DMS153 treated with DMSO at 0.1 percent for 48 hours (cell line): ENCODE results near the gene OR13J1.
A peak's percentile ranks its signal among the peaks of the same experiment; 100 is the strongest.
"Not testable (repeated sequence)": the region's sequence is repeated elsewhere in the genome, so short reads cannot be mapped to it uniquely, and the experiment has no call there.

Experiments used
- DNase-seq: peaks from one replicate; lab custom pipeline; 2025; ENCODE audit not compliant: unreplicated experiment; lab: John Stamatoyannopoulos, UW

Gene OR13J1, protein sequence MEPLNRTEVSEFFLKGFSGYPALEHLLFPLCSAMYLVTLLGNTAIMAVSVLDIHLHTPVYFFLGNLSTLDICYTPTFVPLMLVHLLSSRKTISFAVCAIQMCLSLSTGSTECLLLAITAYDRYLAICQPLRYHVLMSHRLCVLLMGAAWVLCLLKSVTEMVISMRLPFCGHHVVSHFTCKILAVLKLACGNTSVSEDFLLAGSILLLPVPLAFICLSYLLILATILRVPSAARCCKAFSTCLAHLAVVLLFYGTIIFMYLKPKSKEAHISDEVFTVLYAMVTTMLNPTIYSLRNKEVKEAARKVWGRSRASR

DNA sequence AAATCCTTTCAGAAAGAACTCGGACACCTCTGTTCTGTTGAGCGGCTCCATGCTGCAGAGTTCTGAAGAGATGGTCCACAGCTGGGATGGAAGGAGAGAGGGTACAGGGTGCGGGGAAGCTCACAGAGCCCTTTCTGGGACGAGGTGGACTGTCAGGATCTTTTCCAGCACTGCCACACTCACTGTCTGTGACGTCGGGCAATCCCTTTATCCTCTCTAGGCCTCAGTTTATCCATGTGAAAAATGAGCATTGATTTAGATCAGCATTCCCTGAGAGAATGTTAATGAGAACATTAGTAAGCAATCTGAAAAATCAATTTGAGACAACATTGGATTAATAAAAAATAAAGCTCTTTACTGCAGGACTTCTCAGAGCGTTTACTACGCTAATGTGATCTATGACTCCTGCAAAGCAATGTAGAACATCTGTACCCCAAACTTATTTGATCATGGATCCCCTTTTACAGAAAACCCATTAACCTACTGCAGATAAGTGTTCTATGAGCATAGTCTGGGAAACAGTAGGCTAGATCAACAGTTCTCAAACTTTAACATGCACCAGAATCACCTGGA lies at the start of gene OR13J1:
TSS of gene OR13J1 (minus strand) at position 51 of the 573 bp plus-strand sequence. CDS start at position 51, 0 bp downstream.
- DNase-seq, result no peak

DNA sequence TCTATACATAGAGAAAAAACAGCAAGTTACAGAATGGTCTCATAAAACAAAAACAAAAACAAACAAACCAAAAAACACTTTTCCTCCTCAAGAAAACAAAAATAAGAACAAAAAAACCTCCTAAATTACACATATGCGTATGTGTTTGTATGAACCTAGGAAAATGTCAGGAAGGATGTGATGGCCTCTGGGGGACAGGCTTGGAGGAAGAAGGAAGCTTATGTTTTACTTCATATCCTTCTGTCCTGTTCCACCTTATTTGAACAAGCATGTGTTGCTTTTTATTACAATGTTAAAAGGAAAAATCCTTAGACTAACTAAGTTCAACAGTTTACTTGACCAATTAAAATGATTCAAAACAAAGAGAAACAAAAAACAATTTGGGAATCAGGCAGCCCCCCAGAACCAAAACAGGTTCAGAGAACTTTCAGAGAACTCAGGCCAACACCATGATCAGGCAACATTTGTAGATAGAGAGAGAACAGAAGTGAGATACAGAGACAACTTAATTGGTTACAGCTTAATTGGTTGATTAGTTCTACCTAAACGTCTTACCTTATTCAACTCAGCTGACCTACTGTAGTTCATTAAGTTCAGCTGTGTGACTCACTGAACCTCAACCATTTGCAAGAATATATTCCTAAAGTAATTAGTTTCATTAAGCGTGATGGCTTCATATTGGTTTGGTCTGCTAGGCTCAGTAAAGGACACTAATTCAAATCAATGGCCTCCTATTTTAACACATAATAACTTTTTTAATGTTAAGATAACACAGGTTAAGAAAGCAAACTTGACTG lies 49.2 kb upstream of the OR13J1 start:
- no peak for DNase-seq

DNA sequence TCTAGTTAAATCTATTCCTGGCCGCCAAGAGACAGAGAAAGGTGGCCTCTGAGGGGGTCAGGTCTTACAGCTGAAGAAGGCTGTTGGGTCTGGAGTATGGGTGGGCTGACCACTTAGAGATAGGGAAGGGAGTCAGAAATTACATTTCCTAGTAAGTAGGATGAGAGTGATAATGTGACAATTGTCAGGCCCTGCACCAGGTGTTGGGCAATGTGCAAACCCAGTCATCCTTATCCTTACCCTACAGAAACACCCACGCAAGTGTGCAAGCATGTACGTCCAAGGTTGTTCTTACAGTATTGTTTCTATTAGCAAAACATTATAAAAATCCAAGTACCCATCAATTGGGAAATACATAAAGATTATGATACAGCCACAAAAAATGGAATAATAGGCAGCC lies 48.6 kb upstream of the OR13J1 start:
- no peak for DNase-seq

DNA sequence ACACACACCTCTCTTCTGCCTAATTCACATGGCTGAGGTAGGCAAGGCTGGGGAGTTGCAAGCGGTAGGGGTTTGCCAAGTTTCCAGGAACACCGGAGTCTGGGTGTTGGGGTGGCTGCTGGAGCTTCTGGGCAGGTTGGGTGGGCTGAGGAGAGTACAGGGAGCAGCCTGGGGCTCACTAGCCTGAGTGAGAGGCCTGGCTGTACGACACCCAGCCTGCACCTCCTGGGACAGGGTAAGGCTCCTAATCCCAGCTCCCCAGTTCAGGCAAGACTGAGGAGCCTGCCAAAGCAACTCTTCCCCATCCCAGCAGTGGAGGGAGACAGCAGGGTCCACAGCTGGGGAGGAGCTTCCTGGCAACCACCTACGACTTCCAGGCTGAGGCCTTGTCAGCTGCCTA lies 47.1 kb upstream of the OR13J1 start:
- DNase-seq, result no peak

DNA sequence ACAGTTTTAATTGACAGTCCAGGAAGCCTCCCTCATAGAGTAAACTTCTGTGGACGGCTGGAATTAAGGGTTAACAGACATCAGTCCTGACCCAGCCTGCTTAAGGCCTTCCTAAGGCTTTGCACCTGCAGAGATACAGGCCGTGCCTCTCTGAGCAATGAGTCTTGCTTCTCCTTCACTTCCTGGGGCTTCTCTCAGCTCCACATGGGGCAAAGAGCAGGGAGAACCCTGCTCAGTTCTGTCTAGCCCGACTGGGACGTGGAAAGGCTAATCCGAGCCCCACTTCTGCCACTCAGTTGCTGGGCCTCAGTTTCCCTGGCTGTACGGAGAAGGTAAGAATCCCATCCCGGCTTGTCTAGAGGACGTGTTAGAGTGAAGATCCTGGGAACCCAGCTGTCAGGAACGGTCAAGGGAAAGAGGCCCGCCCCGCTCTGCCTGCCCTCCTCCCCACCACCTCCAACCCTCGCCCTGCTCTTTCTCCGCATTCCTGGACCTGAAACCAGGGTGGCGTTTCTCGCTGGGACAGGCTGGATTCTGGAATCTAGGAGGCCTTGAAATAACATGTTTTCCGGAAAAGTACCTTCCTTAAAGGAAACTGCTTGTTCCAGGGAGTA lies 45.6 kb upstream of the OR13J1 start:
- no peak for DNase-seq

DNA sequence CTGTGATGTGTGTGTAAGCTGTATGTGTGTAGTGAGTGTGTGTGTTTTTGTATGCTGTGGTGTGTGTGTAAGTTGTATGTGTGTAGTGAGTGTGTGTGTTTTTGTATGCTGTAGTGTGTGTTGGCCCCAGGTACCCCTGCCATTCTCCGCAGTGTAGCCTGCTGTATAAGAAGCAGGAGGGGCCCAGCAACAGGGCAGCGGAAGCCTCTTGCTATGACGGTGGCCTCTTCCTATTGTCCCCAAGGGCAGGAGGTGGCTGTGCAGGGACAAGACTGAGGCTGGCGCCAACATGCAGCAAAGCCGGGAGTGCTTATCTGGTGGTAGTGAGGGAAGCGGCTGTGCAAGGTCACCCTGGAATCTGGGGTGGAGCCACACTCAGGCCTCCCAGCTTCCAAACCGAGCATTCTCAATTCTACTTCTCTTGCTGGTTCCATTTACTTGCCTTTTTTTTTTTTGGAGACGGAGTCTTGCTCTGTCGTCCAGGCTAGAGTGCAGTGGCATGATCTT lies 44.2 kb upstream of the OR13J1 start:
- no peak for DNase-seq

DNA sequence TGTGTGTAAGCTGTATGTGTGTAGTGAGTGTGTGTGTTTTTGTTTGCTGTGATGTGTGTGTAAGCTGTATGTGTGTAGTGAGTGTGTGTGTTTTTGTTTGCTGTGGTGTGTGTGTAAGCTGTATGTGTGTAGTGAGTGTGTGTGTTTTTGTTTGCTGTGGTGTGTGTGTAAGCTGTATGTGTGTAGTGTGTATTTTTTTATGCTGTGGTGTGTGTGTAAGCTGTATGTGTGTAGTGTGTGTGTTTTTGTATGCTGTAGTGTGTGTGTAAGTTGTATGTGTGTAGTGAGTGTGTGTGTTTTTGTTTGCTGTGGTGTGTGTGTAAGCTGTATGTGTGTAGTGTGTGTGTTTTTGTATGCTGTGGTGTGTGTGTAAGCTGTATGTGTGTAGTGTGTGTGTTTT lies 43.2 kb upstream of the OR13J1 start:
- not testable (repeated sequence) for DNase-seq

DNA sequence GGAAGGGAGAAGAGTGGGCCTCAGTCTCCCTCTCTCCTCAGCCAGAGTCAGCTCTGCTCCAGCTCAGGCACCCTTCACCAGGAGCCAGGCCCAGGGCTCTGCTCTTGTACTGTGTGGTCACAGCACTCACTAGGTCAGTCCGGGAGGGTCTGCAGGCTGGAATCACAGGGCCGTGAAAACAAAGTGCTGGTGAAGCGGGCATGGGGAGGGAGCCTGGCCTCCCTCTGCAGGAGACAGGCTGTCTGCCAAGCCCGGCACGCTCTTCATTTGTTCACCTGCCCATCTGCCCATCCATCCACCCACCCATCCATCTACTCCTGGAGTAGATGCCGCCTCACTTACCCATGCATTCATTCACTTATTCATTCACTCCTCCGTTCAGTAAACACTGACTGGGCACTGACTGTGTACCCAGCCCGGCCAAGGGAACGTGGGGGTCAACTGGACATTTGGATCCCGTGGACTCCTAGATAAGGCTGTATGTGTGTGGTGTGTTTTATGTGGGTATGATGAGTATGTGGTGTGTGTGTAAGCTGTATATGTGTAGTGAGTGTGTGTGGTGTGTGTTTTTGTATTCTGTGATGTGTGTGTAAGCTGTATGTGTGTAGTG lies 42.7 kb upstream of the OR13J1 start:
- DNase-seq, result no peak

DNA sequence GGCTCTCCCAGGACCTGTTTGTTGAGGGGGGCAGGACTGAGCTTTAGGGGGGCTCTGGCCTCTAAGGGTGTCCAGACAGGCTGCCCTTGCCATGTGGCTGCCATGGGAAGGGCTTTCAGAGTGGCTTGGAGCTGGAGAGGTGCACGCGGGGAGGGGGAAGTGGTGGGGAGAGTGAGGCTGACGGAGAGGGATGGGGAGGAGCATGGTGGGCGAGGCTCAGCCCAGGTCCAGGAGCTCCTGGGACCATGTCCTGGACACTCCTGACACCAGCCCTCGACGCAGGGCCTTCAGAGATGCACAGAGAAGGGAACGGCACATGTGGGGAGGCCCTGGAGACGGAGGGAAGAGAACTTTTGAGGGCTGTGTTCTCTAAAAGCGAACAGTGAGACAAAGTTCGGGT lies 41.5 kb upstream of the OR13J1 start:
- no peak for DNase-seq

DNA sequence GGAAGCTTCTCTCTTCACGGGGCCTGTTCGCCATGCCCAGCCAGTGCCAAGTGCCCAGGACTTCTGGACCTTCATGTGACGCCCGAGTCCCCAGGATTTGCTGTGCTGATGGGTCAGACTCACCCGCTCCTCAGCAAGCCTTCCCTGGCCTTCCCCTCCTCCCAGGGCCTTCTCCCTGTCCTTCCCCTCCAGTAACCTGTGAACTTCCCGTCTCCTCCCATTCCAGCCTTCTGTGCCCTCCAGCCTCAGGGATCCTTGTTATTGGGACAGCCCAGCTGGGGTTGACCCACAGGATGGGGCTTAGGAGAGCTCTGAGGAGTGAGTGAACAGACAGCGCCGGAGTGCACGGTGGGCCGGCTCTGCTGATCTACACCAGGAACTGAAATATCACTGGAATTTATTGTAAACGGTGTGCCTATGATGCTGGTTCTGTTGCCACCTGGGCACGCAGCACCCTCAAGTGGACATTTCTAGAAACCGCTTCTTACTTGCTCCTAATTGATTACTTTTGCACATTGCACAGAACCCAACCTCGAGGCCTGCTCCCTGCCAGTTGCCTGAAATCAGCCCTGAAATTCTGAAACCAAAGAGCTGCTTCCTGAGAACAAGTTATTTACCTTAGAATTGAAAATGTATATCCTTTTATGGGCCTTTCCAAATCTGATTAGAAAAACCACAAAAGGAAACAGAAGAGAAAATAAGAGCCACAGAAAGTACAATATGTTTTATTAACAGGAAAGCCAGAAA lies 40.6 kb upstream of the OR13J1 start:
- DNase-seq, result peak; percentile 58

DNA sequence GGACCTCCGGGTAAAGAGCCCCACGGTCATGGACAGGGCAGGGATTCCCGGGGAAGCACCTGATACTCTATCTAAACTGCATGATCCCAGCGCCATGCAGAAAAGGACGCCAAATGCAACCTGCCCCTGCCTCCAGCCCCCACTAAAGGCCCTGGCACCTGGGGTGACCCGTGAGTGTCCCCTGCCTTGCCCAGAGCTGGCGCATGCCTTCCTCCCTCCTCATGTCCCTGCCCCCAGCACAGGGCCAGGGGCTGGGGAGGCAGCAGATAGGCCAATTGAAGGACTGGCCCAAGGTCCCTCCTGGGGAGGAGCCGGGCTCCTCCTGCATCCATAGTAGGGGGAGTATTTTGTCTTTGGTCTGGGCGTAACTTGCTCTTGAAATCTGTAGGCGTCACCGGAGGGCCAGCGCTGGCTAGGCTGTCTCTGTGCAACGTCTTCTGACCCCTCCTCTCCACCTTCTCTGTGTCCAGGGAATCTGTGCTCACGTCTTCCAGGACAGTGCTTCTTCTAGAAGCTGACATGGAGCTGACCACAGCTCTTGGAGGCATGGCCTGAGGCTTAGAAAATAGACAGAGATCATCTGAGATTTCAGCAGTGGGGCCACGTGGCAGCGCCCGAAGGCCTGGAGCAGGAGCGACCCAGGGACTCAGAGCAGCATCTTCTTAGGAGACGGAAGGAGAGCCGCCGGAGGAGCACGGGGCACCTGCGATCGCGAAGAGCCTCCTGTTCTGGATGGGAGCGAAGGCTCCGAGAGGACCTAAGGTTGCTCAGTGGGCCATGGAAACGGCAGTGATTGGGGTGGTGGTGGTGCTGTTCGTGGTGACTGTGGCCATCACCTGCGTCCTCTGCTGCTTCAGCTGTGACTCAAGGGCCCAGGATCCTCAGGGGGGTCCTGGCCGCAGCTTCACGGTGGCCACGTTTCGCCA lies 39.7 kb upstream of the OR13J1 start:
- DNase-seq, result no peak

DNA sequence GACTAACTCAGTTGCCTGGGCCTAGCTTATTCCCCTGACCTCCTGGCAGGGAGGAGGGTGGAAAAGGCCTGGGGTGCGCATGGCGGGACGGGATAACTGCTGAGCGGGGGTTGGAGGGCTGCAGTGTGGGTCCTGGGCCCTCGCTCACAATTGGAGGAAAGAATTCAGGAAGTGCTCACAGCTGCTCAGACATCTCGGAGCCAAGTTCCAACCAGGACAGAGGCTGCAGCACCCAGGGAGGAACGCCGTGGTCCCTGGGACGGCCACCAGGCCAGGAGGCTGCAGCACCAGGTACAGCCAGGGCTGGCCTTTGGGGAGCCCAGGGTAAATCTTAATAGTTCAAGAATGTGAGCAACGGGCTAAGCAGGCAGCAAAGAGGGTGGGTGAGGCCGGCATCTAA lies 39.1 kb upstream of the OR13J1 start, which contains the start of gene SPAAR:
TSS of gene SPAAR (plus strand) at position 217 of the 400 bp plus-strand sequence. CDS start 974 bp downstream, outside the sequence.
- no peak for DNase-seq

DNA sequence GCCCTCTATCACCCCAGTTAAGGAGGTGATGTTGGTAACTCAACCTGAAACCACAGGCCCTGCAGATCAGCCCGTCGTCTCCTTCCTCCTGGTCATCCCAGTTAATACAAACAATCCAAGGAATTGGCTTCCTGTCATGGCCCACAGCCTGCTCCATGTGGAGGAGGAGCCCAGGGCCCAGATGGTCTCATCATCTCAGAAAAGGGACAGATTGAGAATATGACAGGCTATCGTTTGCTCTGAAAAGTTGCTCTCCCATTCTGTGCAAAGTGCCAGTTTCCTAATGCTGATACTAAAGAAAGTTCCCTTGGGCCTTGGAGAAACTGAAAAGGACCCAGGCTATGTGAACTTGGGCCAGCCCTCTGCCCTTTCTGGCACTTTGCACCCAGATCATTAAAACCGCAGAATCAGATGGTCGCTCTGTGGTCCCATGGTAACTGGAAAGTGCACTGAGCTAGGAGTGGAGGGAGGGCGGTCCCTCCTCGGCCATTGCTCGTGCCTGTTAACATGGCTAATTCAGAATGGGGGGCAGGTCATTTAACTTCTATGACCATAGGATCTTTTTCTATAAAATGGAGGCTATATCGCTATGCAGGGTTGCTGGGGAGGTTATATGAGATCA lies 38.4 kb upstream of the OR13J1 start:
- DNase-seq, result no peak

DNA sequence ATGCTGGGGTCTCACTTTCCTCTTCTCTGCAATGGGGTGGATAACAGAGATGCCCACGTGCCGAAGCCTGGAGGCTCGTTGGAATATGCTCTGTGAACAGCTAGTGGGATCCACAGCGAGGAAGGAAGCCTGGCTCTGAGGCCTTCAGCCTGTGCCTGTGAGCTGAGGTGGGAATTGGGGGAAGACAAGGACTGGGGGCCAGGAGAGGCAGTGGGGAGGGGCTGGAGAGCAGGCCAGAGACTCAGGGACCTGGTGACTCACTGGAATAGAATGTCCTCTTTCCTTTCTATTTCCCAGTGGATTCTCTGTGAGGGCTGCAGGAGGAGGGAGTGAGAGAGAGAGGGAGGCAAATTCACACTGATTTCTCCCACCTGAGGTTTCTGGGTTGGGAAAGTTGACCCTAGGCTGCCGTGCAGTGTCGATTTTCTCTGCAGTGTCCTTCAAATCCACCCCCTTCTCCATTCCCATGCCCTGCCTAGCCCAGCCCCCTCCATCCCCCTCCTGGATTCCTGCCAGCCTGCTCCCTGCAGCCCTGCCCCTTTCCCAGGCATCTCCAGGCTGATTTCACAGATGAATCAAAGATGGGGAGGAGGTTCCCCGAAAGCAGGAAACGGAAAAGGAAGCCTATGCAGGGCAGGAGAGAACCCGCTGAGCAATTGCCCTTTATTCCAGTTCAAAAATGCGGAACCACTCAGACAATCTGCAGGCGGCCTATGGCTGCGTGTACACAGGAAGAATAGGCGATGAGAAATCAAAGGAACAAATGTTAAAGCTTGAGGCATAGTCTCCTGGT lies 37.7 kb upstream of the OR13J1 start:
- DNase-seq, result peak; percentile 25

DNA sequence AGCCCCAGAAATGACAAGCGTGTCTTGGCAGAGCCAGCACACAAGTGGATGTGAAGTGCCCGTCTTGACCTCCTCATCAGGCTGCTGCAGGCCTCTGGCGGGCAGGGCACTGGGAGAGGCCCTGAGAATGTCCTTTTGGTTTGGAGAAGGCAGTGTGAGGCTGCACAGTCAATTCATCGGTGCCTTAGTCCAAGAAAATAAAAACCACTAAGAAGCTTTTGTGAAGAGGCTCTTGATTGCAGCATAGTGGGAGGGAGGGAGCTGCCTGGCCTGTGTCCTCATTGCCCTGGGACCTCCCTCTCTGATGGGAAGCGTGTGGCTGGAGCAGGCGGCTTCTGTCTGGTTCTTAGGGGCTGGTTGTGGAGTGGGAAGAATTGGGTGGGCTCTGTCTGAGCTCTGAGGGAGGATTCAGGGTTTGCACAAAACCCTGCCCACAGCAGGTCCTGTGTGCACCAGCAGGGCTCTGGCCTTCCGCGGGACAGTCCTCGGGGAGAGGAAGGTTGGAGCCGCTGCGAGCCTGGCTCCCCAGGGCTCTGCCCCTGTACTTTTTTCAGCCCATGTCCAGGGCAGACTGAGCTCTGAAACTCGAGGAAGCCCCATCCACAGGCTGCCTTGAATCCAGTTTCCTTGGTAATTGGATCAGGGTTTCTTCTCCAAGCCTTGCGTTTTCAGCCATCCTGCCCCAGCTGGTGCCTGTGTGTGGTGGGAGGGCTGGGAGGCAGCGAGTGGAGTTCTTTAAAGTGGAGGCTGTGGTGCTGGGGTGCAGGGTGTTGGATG lies 36.9 kb upstream of the OR13J1 start:
- no peak for DNase-seq

DNA sequence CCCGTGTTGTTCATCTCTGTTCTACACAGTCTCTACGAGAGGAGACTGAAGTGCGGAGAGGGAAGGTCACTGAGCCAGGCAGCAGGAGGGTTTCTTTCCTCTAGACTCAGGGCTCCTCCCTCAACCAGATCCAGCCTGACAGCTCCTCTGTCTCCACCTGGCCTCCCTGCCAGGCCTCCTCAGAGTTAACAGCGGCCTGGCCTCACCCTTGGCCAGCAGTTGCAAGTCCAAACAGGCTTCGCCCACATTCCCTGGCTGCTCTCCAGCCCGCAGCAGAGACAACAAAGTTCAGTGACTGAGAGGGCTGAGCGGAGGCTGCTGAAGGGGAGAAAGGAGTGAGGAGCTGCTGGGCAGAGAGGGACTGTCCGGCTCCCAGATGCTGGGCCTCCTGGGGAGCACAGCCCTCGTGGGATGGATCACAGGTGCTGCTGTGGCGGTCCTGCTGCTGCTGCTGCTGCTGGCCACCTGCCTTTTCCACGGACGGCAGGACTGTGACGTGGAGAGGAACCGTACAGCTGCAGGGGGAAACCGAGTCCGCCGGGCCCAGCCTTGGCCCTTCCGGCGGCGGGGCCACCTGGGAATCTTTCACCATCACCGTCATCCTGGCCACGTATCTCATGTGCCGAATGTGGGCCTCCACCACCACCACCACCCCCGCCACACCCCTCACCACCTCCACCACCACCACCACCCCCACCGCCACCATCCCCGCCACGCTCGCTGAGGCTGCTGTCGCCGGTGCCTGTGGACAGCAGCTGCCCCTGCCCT lies 35.9 kb upstream of the OR13J1 start, which contains the start of gene HRCT1:
TSS of gene HRCT1 (plus strand) at position 291 of the 768 bp plus-strand sequence. CDS start at position 377, 86 bp downstream.
- peak; percentile 63 for DNase-seq
